ENCODE results near the gene DUSP21.

Gene DUSP21

DNA sequence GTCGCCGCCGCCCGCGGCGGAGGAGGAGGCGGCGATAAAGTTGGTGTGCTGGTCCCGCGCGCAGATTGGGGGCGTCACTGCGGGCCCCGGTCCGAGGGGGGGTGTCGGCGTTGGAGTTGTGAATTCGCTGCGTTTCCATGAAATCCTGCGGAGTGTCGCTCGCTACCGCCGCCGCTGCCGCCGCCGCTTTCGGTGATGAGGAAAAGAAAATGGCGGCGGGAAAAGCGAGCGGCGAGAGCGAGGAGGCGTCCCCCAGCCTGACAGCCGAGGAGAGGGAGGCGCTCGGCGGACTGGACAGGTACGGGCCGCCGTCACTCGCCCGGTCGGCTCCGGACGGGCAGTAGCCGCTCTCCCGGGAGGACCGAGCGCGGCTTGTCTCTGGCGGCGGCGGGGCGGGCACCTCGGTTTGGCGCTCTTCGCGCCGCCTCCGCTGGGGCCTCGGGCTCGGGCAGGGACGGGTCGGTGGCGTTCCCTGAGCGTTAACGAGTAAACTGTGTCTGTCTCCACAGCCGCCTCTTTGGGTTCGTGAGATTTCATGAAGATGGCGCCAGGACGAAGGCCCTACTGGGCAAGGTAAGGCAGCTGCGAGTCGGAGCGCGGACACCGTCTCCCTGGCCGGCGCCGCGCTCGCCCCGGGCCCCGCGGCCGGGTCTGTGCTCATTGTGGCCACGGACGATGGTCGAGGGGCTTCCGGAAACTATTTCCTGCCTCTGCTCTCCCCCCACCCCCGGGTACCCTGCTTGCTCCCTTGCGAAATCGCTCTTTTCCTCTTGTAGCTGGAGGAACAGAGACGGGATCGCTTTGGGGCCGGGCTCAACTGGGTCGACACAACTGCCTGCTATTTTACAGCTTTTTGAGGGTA lies 29.8 kb downstream of the DUSP21 start (continued):
- TF ChIP-seq ZC3H10 (CRISPR knock-in tag; IDR thresholded peaks at IDR 0.05): no peak
- TF ChIP-seq SNAI2 (CRISPR knock-in tag; IDR thresholded peaks at IDR 0.05): no peak
- no peak for TF ChIP-seq CSDC2 (CRISPR knock-in tag; IDR thresholded peaks at IDR 0.05)
- TF ChIP-seq RARB (CRISPR knock-in tag; IDR thresholded peaks at IDR 0.05): no peak
- no peak for TF ChIP-seq ISL1 (CRISPR knock-in tag; IDR thresholded peaks at IDR 0.05)

DNA sequence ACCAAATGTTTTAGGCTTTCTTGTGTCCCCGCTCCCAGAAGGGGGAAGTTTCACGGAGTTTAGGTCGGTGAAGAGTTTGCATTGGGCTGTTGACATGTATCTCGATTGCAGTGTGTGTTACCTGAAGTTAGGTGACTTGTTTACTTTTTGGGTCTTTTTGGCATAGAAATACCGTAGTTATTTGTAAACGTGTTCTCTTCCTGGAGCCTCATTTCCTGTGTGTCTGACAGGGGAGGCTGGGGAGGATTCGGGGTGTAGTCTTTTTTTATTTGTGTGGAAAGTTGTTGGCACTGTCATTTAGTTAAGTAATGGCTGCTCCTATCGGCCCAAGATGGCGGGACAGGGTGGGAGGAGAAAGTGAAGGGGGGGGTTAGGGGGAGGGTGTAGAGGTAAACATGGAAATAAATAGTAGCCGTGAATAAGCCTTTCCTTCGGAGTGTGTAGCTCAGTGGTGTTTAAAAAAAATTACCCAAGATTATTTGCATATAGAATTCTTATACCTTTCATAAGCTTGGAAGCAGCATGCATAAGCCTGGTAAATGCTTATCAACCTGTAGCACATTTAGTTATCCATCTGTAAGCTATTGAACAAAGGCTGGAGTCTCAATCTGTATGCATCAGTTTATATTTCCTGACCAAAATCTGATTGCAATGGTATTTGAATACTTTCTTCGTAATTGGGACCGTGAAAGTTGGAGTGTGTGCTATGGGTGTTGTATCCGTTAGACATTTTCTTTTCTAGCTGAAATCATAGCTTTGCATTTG lies 30.8 kb downstream of the DUSP21 start:
- peak; percentile 41 for ATAC-seq

DNA sequence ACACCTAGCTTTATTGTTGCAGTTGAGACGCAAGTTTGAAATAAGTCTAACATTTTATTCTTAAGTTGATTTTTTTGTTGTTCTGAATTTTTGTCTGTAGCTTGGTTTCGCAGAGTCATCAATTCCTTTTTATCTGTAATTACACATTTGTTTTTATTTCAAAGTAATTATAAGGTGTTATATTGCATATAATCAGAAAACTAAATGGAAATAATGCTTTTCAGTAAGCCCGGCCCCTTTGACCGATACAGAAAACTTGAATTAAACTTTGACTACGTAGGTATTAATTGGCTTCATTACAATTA lies 31.3 kb downstream of the DUSP21 start:
- ATAC-seq: no peak
- TF ChIP-seq, protein P1, sequence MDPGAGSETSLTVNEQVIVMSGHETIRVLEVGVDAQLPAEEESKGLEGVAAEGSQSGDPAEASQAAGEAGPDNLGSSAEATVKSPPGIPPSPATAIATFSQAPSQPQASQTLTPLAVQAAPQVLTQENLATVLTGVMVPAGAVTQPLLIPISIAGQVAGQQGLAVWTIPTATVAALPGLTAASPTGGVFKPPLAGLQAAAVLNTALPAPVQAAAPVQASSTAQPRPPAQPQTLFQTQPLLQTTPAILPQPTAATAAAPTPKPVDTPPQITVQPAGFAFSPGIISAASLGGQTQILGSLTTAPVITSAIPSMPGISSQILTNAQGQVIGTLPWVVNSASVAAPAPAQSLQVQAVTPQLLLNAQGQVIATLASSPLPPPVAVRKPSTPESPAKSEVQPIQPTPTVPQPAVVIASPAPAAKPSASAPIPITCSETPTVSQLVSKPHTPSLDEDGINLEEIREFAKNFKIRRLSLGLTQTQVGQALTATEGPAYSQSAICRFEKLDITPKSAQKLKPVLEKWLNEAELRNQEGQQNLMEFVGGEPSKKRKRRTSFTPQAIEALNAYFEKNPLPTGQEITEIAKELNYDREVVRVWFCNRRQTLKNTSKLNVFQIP (CRISPR knock-in tag; IDR thresholded peaks at IDR 0.05; ENCODE audit: borderline replicate concordance, low read depth): no peak
- TF ChIP-seq SNAI2 (CRISPR knock-in tag; IDR thresholded peaks at IDR 0.05) (no peak), ZFP30 (CRISPR knock-in tag; IDR thresholded peaks at IDR 0.05) (no peak), ARNTL (CRISPR knock-in tag; IDR thresholded peaks at IDR 0.05; ENCODE audit: borderline replicate concordance, low read depth) (no peak), ISL1 (CRISPR knock-in tag; IDR thresholded peaks at IDR 0.05) (no peak), OSR1 (CRISPR knock-in tag; IDR thresholded peaks at IDR 0.05) (no peak), ZNF8 (CRISPR knock-in tag; IDR thresholded peaks at IDR 0.05) (no peak), RARB (CRISPR knock-in tag; IDR thresholded peaks at IDR 0.05) (no peak), TCF4 (CRISPR knock-in tag; IDR thresholded peaks at IDR 0.05; ENCODE audit: borderline replicate concordance) (no peak), ZFP3 (CRISPR knock-in tag; IDR thresholded peaks at IDR 0.05) (no peak), TOX (CRISPR knock-in tag; IDR thresholded peaks at IDR 0.05; ENCODE audit: borderline replicate concordance) (no peak), ZC3H10 (CRISPR knock-in tag; IDR thresholded peaks at IDR 0.05) (no peak)
- TF ChIP-seq, protein P2, sequence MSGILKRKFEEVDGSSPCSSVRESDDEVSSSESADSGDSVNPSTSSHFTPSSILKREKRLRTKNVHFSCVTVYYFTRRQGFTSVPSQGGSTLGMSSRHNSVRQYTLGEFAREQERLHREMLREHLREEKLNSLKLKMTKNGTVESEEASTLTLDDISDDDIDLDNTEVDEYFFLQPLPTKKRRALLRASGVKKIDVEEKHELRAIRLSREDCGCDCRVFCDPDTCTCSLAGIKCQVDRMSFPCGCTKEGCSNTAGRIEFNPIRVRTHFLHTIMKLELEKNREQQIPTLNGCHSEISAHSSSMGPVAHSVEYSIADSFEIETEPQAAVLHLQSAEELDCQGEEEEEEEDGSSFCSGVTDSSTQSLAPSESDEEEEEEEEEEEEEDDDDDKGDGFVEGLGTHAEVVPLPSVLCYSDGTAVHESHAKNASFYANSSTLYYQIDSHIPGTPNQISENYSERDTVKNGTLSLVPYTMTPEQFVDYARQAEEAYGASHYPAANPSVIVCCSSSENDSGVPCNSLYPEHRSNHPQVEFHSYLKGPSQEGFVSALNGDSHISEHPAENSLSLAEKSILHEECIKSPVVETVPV (CRISPR knock-in tag; IDR thresholded peaks at IDR 0.05): no peak
- TF ChIP-seq, protein P3, sequence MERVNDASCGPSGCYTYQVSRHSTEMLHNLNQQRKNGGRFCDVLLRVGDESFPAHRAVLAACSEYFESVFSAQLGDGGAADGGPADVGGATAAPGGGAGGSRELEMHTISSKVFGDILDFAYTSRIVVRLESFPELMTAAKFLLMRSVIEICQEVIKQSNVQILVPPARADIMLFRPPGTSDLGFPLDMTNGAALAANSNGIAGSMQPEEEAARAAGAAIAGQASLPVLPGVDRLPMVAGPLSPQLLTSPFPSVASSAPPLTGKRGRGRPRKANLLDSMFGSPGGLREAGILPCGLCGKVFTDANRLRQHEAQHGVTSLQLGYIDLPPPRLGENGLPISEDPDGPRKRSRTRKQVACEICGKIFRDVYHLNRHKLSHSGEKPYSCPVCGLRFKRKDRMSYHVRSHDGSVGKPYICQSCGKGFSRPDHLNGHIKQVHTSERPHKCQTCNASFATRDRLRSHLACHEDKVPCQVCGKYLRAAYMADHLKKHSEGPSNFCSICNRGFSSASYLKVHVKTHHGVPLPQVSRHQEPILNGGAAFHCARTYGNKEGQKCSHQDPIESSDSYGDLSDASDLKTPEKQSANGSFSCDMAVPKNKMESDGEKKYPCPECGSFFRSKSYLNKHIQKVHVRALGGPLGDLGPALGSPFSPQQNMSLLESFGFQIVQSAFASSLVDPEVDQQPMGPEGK (CRISPR knock-in tag; IDR thresholded peaks at IDR 0.05; ENCODE audit: borderline replicate concordance): no peak
- TF ChIP-seq, protein P4, sequence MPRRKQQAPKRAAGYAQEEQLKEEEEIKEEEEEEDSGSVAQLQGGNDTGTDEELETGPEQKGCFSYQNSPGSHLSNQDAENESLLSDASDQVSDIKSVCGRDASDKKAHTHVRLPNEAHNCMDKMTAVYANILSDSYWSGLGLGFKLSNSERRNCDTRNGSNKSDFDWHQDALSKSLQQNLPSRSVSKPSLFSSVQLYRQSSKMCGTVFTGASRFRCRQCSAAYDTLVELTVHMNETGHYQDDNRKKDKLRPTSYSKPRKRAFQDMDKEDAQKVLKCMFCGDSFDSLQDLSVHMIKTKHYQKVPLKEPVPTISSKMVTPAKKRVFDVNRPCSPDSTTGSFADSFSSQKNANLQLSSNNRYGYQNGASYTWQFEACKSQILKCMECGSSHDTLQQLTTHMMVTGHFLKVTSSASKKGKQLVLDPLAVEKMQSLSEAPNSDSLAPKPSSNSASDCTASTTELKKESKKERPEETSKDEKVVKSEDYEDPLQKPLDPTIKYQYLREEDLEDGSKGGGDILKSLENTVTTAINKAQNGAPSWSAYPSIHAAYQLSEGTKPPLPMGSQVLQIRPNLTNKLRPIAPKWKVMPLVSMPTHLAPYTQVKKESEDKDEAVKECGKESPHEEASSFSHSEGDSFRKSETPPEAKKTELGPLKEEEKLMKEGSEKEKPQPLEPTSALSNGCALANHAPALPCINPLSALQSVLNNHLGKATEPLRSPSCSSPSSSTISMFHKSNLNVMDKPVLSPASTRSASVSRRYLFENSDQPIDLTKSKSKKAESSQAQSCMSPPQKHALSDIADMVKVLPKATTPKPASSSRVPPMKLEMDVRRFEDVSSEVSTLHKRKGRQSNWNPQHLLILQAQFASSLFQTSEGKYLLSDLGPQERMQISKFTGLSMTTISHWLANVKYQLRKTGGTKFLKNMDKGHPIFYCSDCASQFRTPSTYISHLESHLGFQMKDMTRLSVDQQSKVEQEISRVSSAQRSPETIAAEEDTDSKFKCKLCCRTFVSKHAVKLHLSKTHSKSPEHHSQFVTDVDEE (CRISPR knock-in tag; IDR thresholded peaks at IDR 0.05): no peak
- TF ChIP-seq, protein P5, sequence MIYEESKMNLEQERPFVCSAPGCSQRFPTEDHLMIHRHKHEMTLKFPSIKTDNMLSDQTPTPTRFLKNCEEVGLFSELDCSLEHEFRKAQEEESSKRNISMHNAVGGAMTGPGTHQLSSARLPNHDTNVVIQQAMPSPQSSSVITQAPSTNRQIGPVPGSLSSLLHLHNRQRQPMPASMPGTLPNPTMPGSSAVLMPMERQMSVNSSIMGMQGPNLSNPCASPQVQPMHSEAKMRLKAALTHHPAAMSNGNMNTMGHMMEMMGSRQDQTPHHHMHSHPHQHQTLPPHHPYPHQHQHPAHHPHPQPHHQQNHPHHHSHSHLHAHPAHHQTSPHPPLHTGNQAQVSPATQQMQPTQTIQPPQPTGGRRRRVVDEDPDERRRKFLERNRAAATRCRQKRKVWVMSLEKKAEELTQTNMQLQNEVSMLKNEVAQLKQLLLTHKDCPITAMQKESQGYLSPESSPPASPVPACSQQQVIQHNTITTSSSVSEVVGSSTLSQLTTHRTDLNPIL (CRISPR knock-in tag; IDR thresholded peaks at IDR 0.05; ENCODE audit: low read depth): no peak

More for the DNA sequence above, 30.8 kb downstream of the DUSP21 start:
- TF ChIP-seq ZNF565 (CRISPR knock-in tag; conservative IDR thresholded peaks at IDR 0.05; ENCODE audit: low read depth): no peak
- no peak for TF ChIP-seq BACH2 (CRISPR knock-in tag; IDR thresholded peaks at IDR 0.05; ENCODE audit: borderline replicate concordance)
- TF ChIP-seq ZNF70 (CRISPR knock-in tag; IDR thresholded peaks at IDR 0.05): no peak
- no peak for TF ChIP-seq TOX (CRISPR knock-in tag; IDR thresholded peaks at IDR 0.05; ENCODE audit: borderline replicate concordance)
- TF ChIP-seq ESRRG (CRISPR knock-in tag; IDR thresholded peaks at IDR 0.05): no peak
- TF ChIP-seq PPARA (CRISPR knock-in tag; IDR thresholded peaks at IDR 0.05; ENCODE audit: borderline replicate concordance): no peak
- TF ChIP-seq ZC3H10 (CRISPR knock-in tag; IDR thresholded peaks at IDR 0.05): no peak
- TF ChIP-seq ZFP3 (CRISPR knock-in tag; IDR thresholded peaks at IDR 0.05): no peak
- no peak for TF ChIP-seq ARNTL (CRISPR knock-in tag; IDR thresholded peaks at IDR 0.05; ENCODE audit: borderline replicate concordance, low read depth)
- no peak for TF ChIP-seq ZNF8 (CRISPR knock-in tag; IDR thresholded peaks at IDR 0.05)
- TF ChIP-seq SNAI2 (CRISPR knock-in tag; IDR thresholded peaks at IDR 0.05): no peak
- no peak for TF ChIP-seq TCF4 (CRISPR knock-in tag; IDR thresholded peaks at IDR 0.05; ENCODE audit: borderline replicate concordance)
- TF ChIP-seq ISL1 (CRISPR knock-in tag; IDR thresholded peaks at IDR 0.05): no peak
- TF ChIP-seq, protein P3 (CRISPR knock-in tag; IDR thresholded peaks at IDR 0.05; ENCODE audit: borderline replicate concordance): no peak
- TF ChIP-seq, protein P2 (CRISPR knock-in tag; IDR thresholded peaks at IDR 0.05): no peak
- no peak for TF ChIP-seq ZFP30 (CRISPR knock-in tag; IDR thresholded peaks at IDR 0.05)
